Endothelial cell of umbilical vein (primary cell): ENCODE measurements around the gene TCF20. TPM values are rescaled to one million over a fixed set of nuclear protein-coding genes. Genes with fewer than 3 reads are reported as not detected.

Experiments
- BruUV-seq: library from RNA; stranded (reverse); fragments of 400-500 nt; replicated peaks from 2 replicates; lab custom pipeline; 2021; lab: Mats Ljungman, UMichigan
- CTCF ChIA-PET: fragments of 300-600, 350-600 bp; sonication (Branson Sonifier 250); formaldehyde crosslinking; loops from one replicate; lab custom pipeline; 2021; ENCODE audit warnings: antibody characterized with exemption, inconsistent platforms; lab: Charles Lee
- POLR2A ChIA-PET: fragments of 300-600, 350-600 bp; sonication (Branson Sonifier 250); formaldehyde crosslinking; loops from one replicate; lab custom pipeline; 2021; ENCODE audit warnings: antibody characterized with exemption, inconsistent platforms; lab: Charles Lee
- DNase-seq: peaks from one replicate; pipeline ENCODE4 v3.0.0-alpha.2; 2011; ENCODE audit warnings: low read depth, low spot score
- FAIRE-seq: peaks from 2 replicates; lab custom pipeline; 2011; peaks lifted over from hg19 to GRCh38; lab: Jason Lieb, UNC
- H2AFZ ChIP-seq: 2 replicates; pipeline ENCODE4 v1.6.0; 2012; ENCODE audit warnings: low read depth, low read length, control low read depth, inconsistent platforms
- H3K27ac ChIP-seq: 2 replicates; pipeline ENCODE4 v1.5.1; 2011; ENCODE audit warnings: low read depth, mild to moderate bottlenecking, control low read depth, low read length, moderate library complexity; ENCODE audit not compliant: insufficient read depth
- H3K27me3 ChIP-seq, 2 experiments: 2 replicates each; pipeline versions ENCODE4 v1.6.0 to v1.6.1; 2011; ENCODE audit warnings: low read length in 2 of 2, mixed read lengths in 1 of 2; ENCODE audit not compliant: control insufficient read depth in 2 of 2, insufficient read depth in 2 of 2
- H3K36me3 ChIP-seq, 2 experiments: 2 replicates in 1 of 2; 3 replicates in 1 of 2; pipeline ENCODE4 v1.5.1; 2011; ENCODE audit warnings: low read length in 2 of 2, mild to moderate bottlenecking in 1 of 2, moderate library complexity in 1 of 2; ENCODE audit not compliant: control insufficient read depth in 2 of 2, insufficient read depth in 2 of 2; ENCODE audit errors: extremely low read depth in 1 of 2
- H3K4me1 ChIP-seq: 3 replicates; pipeline ENCODE4 v1.5.1; 2011; ENCODE audit warnings: mild to moderate bottlenecking, low read length; ENCODE audit not compliant: control insufficient read depth, insufficient read depth; ENCODE audit errors: extremely low read depth
- H3K4me2 ChIP-seq: 2 replicates; pipeline ENCODE4 v1.6.1; 2011; ENCODE audit warnings: low read length, control low read depth, mixed read lengths; ENCODE audit not compliant: insufficient read depth
- H3K4me3 ChIP-seq, 3 experiments: fragments of 200-600 bp in 1 of 3; sonication (generic), shearing (Covaris generic) in 1 of 3; replicated peaks in 1 of 3; 2 replicates each; pipeline ENCODE4 v1.5.1; 2011 to 2016; ENCODE audit warnings: control low read depth in 3 of 3, low read length in 3 of 3, mild to moderate bottlenecking in 2 of 3, inconsistent platforms in 1 of 3, low read depth in 1 of 3, moderate library complexity in 1 of 3; ENCODE audit not compliant: insufficient read depth in 1 of 3
- H3K79me2 ChIP-seq: 2 replicates; pipeline ENCODE4 v1.6.0; 2012; ENCODE audit warnings: low read length, inconsistent platforms; ENCODE audit not compliant: control insufficient read depth, insufficient read depth
- H3K9ac ChIP-seq: replicated peaks from 2 replicates; pipeline ENCODE3; 2011; ENCODE audit warnings: low read length, control low read depth; ENCODE audit not compliant: insufficient read depth; ENCODE audit errors: extremely low read depth
- H3K9me1 ChIP-seq: replicated peaks from 3 replicates; pipeline ENCODE4 v1.6.0; 2011; ENCODE audit warnings: mild to moderate bottlenecking, low read length; ENCODE audit not compliant: control insufficient read depth, insufficient read depth; ENCODE audit errors: extremely low read depth
- H3K9me3 ChIP-seq: replicated peaks from 2 replicates; pipeline ENCODE4 v1.5.1; 2012; ENCODE audit warnings: low read length, inconsistent platforms; ENCODE audit not compliant: control insufficient read depth, insufficient read depth
- H4K20me1 ChIP-seq: replicated peaks from 2 replicates; pipeline ENCODE3; 2011; ENCODE audit warnings: mild to moderate bottlenecking, low read length; ENCODE audit not compliant: control insufficient read depth, insufficient read depth; ENCODE audit errors: extremely low read depth
- EZH2 ChIP-seq: IDR thresholded peaks from 2 replicates; pipeline ENCODE4 v1.6.1; 2012; ENCODE audit warnings: borderline replicate concordance, low read depth, mild to moderate bottlenecking, moderate library complexity, low read length, inconsistent platforms; ENCODE audit not compliant: severe bottlenecking
- FOS ChIP-seq: IDR thresholded peaks from 2 replicates; pipeline ENCODE4 v1.6.1; 2011; ENCODE audit warnings: mild to moderate bottlenecking, low read length, moderate library complexity, borderline replicate concordance; ENCODE audit not compliant: insufficient read depth
- GATA2 ChIP-seq: IDR thresholded peaks from 2 replicates; pipeline ENCODE4 v1.7.0; 2011; ENCODE audit warnings: low read depth, mild to moderate bottlenecking, moderate library complexity, mixed read lengths, low read length; ENCODE audit not compliant: insufficient read length, insufficient read depth
- JUN ChIP-seq: IDR thresholded peaks from 2 replicates; pipeline ENCODE4 v1.6.1; 2011; ENCODE audit warnings: borderline replicate concordance, low read depth; ENCODE audit not compliant: insufficient read length, insufficient read depth
- MYC ChIP-seq: IDR thresholded peaks from one replicate; pipeline ENCODE4 v1.6.1; 2011; ENCODE audit warnings: mild to moderate bottlenecking, low read depth, low read length
- POLR2A ChIP-seq: IDR thresholded peaks from 2 replicates; pipeline ENCODE4 v1.6.1; 2012; ENCODE audit warnings: low read depth, mild to moderate bottlenecking, control low read depth, low read length
- POLR2AphosphoS5 ChIP-seq: IDR thresholded peaks from 2 replicates; pipeline ENCODE4 v1.6.1; 2012; ENCODE audit warnings: low read depth, mild to moderate bottlenecking, control low read depth, low read length, moderate library complexity; ENCODE audit not compliant: insufficient read depth
- dilution Hi-C: fragments of 300-500 bp; cut with MboI; formaldehyde crosslinking; loops from one replicate; pipeline ENCODE4 v1.15.0; 2019; ENCODE audit warnings: low sequenced_read_pairs; ENCODE audit not compliant: extremely low pct_ligation_motif_present
- intact Hi-C: fragments of 100-400 bp; cut with micrococcal nuclease; formaldehyde crosslinking; loops from one replicate; pipeline ENCODE4 v1.10.0; 2022
- polyA plus RNA-seq, 4 experiments: library from polyadenylated mRNA; depleted of rRNA in 3 of 4; stranded (reverse) in 3 of 4; unstranded in 1 of 4; fragments of >200 nt; gene quantifications; 2 replicates each; pipeline versions ENCODE4 v1.2.1 to v1.2.3, GENCODE V29; 2011 to 2012; ENCODE audit warnings: missing spikeins in 1 of 4
- total RNA-seq: library from RNA; stranded (reverse); gene quantifications from 2 replicates; pipeline ENCODE4 v1.2.3, GENCODE V29; 2021
- TF ChIP-seq, protein P1 (sequence below): IDR thresholded peaks from 2 replicates; pipeline ENCODE4 v1.6.1; 2011; ENCODE audit not compliant: insufficient read depth, insufficient read length
- TF ChIP-seq, protein P2 (sequence below), 2 donors: IDR thresholded peaks; 1 replicate in 1 of 2; 2 replicates in 1 of 2; pipeline ENCODE4 v1.5.1; 2011; ENCODE audit warnings: low read length in 2 of 2, mild to moderate bottlenecking in 2 of 2, moderate library complexity in 2 of 2, control low read depth in 1 of 2, inconsistent platforms in 1 of 2, low read depth in 1 of 2; ENCODE audit not compliant: insufficient read depth in 1 of 2; ENCODE audit errors: extremely low read depth in 1 of 2

The TCF20 gene
- total and polyA plus RNA-seq, 2 donors (not counting 3 experiments of a cell fraction or from before 2014, with no cell fraction given) = 11.2 to 36.7 TPM

DNA sequence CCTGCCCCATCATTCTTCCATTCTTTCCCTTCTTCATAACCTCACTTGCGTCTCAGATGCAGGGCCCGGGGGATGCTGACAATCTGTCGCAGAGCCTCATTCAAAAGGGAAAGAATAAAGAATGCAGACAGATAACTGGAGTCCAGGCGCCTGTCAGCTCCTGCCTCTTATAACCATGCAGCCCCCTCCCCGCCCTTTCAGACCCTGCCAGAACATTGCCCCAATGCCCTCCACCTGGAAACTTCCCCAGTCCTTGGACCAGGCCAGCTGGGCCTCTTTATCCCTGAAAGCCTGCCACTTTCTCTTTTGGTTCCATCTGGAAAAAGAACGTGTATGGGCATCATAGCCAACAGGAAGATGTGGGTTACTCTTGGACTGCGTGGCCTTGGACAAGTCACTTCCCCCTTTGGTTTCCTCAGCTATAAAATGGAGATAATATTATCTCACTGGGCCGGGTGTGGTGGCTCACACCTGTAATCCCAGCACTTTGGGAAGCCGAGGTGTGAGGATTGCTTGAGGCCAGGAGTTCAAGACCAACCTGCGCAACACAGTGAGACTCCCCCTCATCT, 2.1 kb upstream of the TCF20 start:
- Histone ChIP-seq H3K4me3 (no peak overlapping the region), H3K9ac (no peak overlapping the region), H4K20me1 (no peaks in the 10 kb centered on the region), H3K36me3 (no peaks in the 10 kb centered on the region), H2AFZ (no peak overlapping the region), H3K9me1 (no peaks in the 10 kb centered on the region), H3K27ac (no peak overlapping the region), H3K4me2 (no peak overlapping the region), H3K79me2 (peaks cover 24% of the 10 kb centered on the region), H3K27me3 (no peaks in the 10 kb centered on the region), H3K4me1 (peaks cover 7% of the 10 kb centered on the region), H3K9me3 (no peaks in the 10 kb centered on the region)
- CTCF ChIA-PET = no interaction called here
- POLR2A ChIA-PET = no interaction called here
- TF ChIP-seq MYC (no peak), POLR2A (no peak), JUN (no peak), EZH2 (no peak), GATA2 (no peak), FOS (no peak), POLR2AphosphoS5 (no peak)
- TF ChIP-seq, protein P1, sequence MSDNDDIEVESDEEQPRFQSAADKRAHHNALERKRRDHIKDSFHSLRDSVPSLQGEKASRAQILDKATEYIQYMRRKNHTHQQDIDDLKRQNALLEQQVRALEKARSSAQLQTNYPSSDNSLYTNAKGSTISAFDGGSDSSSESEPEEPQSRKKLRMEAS = no peak
- TF ChIP-seq, protein P2, sequence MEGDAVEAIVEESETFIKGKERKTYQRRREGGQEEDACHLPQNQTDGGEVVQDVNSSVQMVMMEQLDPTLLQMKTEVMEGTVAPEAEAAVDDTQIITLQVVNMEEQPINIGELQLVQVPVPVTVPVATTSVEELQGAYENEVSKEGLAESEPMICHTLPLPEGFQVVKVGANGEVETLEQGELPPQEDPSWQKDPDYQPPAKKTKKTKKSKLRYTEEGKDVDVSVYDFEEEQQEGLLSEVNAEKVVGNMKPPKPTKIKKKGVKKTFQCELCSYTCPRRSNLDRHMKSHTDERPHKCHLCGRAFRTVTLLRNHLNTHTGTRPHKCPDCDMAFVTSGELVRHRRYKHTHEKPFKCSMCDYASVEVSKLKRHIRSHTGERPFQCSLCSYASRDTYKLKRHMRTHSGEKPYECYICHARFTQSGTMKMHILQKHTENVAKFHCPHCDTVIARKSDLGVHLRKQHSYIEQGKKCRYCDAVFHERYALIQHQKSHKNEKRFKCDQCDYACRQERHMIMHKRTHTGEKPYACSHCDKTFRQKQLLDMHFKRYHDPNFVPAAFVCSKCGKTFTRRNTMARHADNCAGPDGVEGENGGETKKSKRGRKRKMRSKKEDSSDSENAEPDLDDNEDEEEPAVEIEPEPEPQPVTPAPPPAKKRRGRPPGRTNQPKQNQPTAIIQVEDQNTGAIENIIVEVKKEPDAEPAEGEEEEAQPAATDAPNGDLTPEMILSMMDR (IDR thresholded peaks at IDR 0.05; ENCODE audit: extremely low read depth in 1 of 2, insufficient read depth in 1 of 2, low read depth in 1 of 2, low read length in 2 of 2) = no peak
- FAIRE-seq = no peak
- no TSS peak for BruUV-seq
- intact Hi-C loops = loop anchor here (5.0 to 10.0 kb wide), 2 partner anchors 100 to 162 kb away; partner anchors contain the start of gene NFAM1
- dilution Hi-C loops = no loop called here
- DNase-seq = no peak
